HUES6 (cell line): ENCODE measurements around the gene NBDY.
"Not testable (repeated sequence)": the region's sequence is repeated elsewhere in the genome, so short reads cannot be mapped to it uniquely, and the experiment has no call there.

Source experiments
- H3K27ac ChIP-seq: 2 replicates; pipeline ENCODE4 v1.7.0; 2013; ENCODE audit warnings: low read depth, mild to moderate bottlenecking, low read length, inconsistent platforms
- H3K27me3 ChIP-seq: 2 replicates; pipeline ENCODE4 v1.6.1; 2013; ENCODE audit warnings: low read length; ENCODE audit not compliant: control insufficient read depth, insufficient read depth
- H3K36me3 ChIP-seq: 2 replicates; pipeline ENCODE4 v1.6.1; 2013; ENCODE audit warnings: low read length; ENCODE audit not compliant: control insufficient read depth, insufficient read depth
- H3K4me1 ChIP-seq: 2 replicates; pipeline ENCODE4 v1.6.1; 2013; ENCODE audit warnings: low read length; ENCODE audit not compliant: control insufficient read depth, insufficient read depth
- H3K4me3 ChIP-seq: 2 replicates; pipeline ENCODE4 v1.5.1; 2013; ENCODE audit warnings: low read depth, low read length
- H3K9ac ChIP-seq: one replicate; pipeline ENCODE4 v1.6.1; 2013; ENCODE audit warnings: mild to moderate bottlenecking, low read length
- H3K9me3 ChIP-seq: 2 replicates; pipeline ENCODE4 v1.6.1; 2013; ENCODE audit warnings: low read depth, low read length; ENCODE audit not compliant: control insufficient read depth, insufficient read depth

NBDY gene

GRCh38 chrX:56729152-56729850, at the start of gene NBDY:
TSS of gene NBDY (plus strand) at chrX:56729243. CDS start at chrX:56729354, 111 bp downstream.
- Histone ChIP-seq H3K27me3 (no peaks in the 10 kb centered on the region), H3K27ac (peak within 1 kb of the TSS; percentile 56; the same call in 1 of the 2 replicates), H3K4me1 (peaks cover 4% of the 10 kb centered on the region; the same call in 1 of the 2 replicates), H3K36me3 (peaks cover 4% of the 10 kb centered on the region; the same call in 1 of the 2 replicates), H3K9ac (peak within 1 kb of the TSS; percentile 76), H3K4me3 (peak within 1 kb of the TSS; percentile 77), H3K9me3 (no peaks in the 10 kb centered on the region)

GRCh38 chrX:56704530-56704929, 24.5 kb upstream of the NBDY start:
- not testable (repeated sequence) for H3K27me3 ChIP-seq, H3K36me3 ChIP-seq, H3K27ac ChIP-seq, H3K4me1 ChIP-seq, H3K9ac ChIP-seq, H3K4me3 ChIP-seq
- peaks cover 10% of the 10 kb centered on the region for H3K9me3 ChIP-seq

GRCh38 chrX:56726605-56727004, 2.4 kb upstream of the NBDY start:
- Histone ChIP-seq H3K36me3 (no peaks in the 10 kb centered on the region), H3K4me3 (no peak overlapping the region), H3K27me3 (no peaks in the 10 kb centered on the region), H3K27ac (no peak overlapping the region), H3K4me1 (peaks cover 4% of the 10 kb centered on the region; the same call in 1 of the 2 replicates), H3K9ac (no peak overlapping the region), H3K9me3 (no peaks in the 10 kb centered on the region)

- Histone ChIP-seq H3K4me1 (peaks cover 4% of the 10 kb centered on the region; the same call in 1 of the 2 replicates), H3K9ac (no peak overlapping the region), H3K27me3 (no peaks in the 10 kb centered on the region), H3K27ac (no peak overlapping the region), H3K4me3 (no peak overlapping the region), H3K36me3 (no peaks in the 10 kb centered on the region), H3K9me3 (no peaks in the 10 kb centered on the region)
Observed at GRCh38 chrX:56727531-56727930, 1.5 kb upstream of the NBDY start.

GRCh38 chrX:56728321-56728720, 722 bp upstream of the NBDY start:
- no peaks in the 10 kb centered on the region for H3K9me3 ChIP-seq
- no peaks in the 10 kb centered on the region for H3K36me3 ChIP-seq
- H3K27me3 ChIP-seq = no peaks in the 10 kb centered on the region
- H3K27ac ChIP-seq = no peak overlapping the region
- peaks cover 4% of the 10 kb centered on the region; the same call in 1 of the 2 replicates for H3K4me1 ChIP-seq
- H3K4me3 ChIP-seq = peak overlapping the region; percentile 77
- H3K9ac ChIP-seq = no peak overlapping the region

GRCh38 chrX:56728752-56729151, 291 bp upstream of the NBDY start:
- H3K9me3 ChIP-seq = no peaks in the 10 kb centered on the region
- no peaks in the 10 kb centered on the region for H3K27me3 ChIP-seq
- no peak overlapping the region for H3K9ac ChIP-seq
- peaks cover 4% of the 10 kb centered on the region; the same call in 1 of the 2 replicates for H3K4me1 ChIP-seq
- H3K27ac ChIP-seq = no peak overlapping the region
- H3K4me3 ChIP-seq = peak overlapping the region; percentile 77
- no peaks in the 10 kb centered on the region for H3K36me3 ChIP-seq

- Histone ChIP-seq H3K9me3 (no peaks in the 10 kb centered on the region), H3K27me3 (no peaks in the 10 kb centered on the region), H3K4me1 (no peaks in the 10 kb centered on the region), H3K4me3 (no peak overlapping the region), H3K9ac (no peak overlapping the region), H3K36me3 (peaks cover 28% of the 10 kb centered on the region), H3K27ac (no peak overlapping the region)
Observed at GRCh38 chrX:56733459-56734046, 4.5 kb downstream of the NBDY start.

GRCh38 chrX:56736219-56736618, 7.2 kb downstream of the NBDY start:
- no peak overlapping the region for H3K9ac ChIP-seq
- peaks cover 42% of the 10 kb centered on the region for H3K36me3 ChIP-seq
- peaks cover 3% of the 10 kb centered on the region; the same call in 1 of the 2 replicates for H3K9me3 ChIP-seq
- H3K4me1 ChIP-seq = no peaks in the 10 kb centered on the region
- H3K27ac ChIP-seq = no peak overlapping the region
- no peaks in the 10 kb centered on the region for H3K27me3 ChIP-seq
- H3K4me3 ChIP-seq = no peak overlapping the region

GRCh38 chrX:56738670-56739069, 9.6 kb downstream of the NBDY start:
- Histone ChIP-seq H3K36me3 (peaks cover 44% of the 10 kb centered on the region), H3K27ac (no peak overlapping the region), H3K9ac (no peak overlapping the region), H3K4me3 (no peak overlapping the region), H3K27me3 (no peaks in the 10 kb centered on the region), H3K4me1 (no peaks in the 10 kb centered on the region), H3K9me3 (peaks cover 12% of the 10 kb centered on the region; the same call in 1 of the 2 replicates)

- no peak overlapping the region for H3K27ac ChIP-seq
- H3K9ac ChIP-seq = no peak overlapping the region
- H3K27me3 ChIP-seq = no peaks in the 10 kb centered on the region
- peaks cover 18% of the 10 kb centered on the region for H3K9me3 ChIP-seq
- H3K36me3 ChIP-seq = peaks cover 12% of the 10 kb centered on the region; the same call in 1 of the 2 replicates
- 0 out of 2 replicates have a peak, but pooled peaks cover 3% of the 10 kb centered on the region for H3K4me1 ChIP-seq
- no peak overlapping the region for H3K4me3 ChIP-seq
Observed at GRCh38 chrX:56744996-56745395, 16.0 kb downstream of the NBDY start.

GRCh38 chrX:56746996-56747395, 18.0 kb downstream of the NBDY start:
- no peak overlapping the region for H3K27ac ChIP-seq
- no peaks in the 10 kb centered on the region for H3K27me3 ChIP-seq

More at GRCh38 chrX:56746996-56747395, 18.0 kb downstream of the NBDY start:
- Histone ChIP-seq H3K4me3 (no peak overlapping the region), H3K9me3 (peaks cover 10% of the 10 kb centered on the region), H3K36me3 (peaks cover 5% of the 10 kb centered on the region; the same call in 1 of the 2 replicates), H3K4me1 (0 out of 2 replicates have a peak, but pooled peaks cover 3% of the 10 kb centered on the region), H3K9ac (no peak overlapping the region)
